ENCODE data around the gene MBOAT2. TPM values are rescaled to one million over a fixed set of nuclear protein-coding genes. Genes with fewer than 3 reads are reported as not detected.
A peak's percentile ranks its signal among the peaks of the same experiment; 100 is the strongest.

Gene MBOAT2
- total RNA-seq, 1 experiment from 2014 or later = 34.8 TPM

GRCh38 chr2:8837795-8838140, 165.7 kb downstream of the MBOAT2 start:
- Histone ChIP-seq H3K4me1 (ENCODE audit: control insufficient read depth, insufficient read depth, low read length) (peaks cover 11% of the 10 kb centered on the region), H3K36me3 (ENCODE audit: control insufficient read depth, insufficient read depth, low read length) (no peaks in the 10 kb centered on the region), H3K9me3 (ENCODE audit: control insufficient read depth, insufficient read depth, low read depth, low read length) (no peaks in the 10 kb centered on the region), H3K4me3 (ENCODE audit: low read depth in 2 of 2, low read length in 2 of 2) (peak overlapping the region; percentile 62 to 85), H3K27me3 (ENCODE audit: control insufficient read depth, insufficient read depth, low read length) (no peaks in the 10 kb centered on the region), H3K27ac (ENCODE audit: low read length) (peak overlapping the region; percentile 73)
- no TSS peak for BruUV-seq (replicated peaks)
- ChIA-PET CTCF (no interaction called here), POLR2A (no interaction called here)
- ATAC-seq (peak; percentile 73), DNase-seq (ENCODE audit: low read depth, low spot score) (no peak)
- in situ Hi-C loops (cut with HindIII; ENCODE audit: low pct_unique_long_range_greater_than_20kb, low sequenced_read_pairs) = no loop called here
- TF ChIP-seq REST (IDR thresholded peaks at IDR 0.05; ENCODE audit: insufficient read depth in 1 of 2, low read depth in 2 of 2, low read length in 1 of 2) (no peak), TCF7L2 (IDR thresholded peaks at IDR 0.05; ENCODE audit: low read depth, low read length) (no peak), SIN3A (IDR thresholded peaks at IDR 0.05; ENCODE audit: borderline replicate concordance, insufficient read depth, low read depth, low read length) (no peak), POLR2AphosphoS5 (IDR thresholded peaks at IDR 0.05; ENCODE audit: low read depth, low read length) (no peak), CTCF (IDR thresholded peaks at IDR 0.05) (no peak)
- intact Hi-C loops (cut with micrococcal nuclease; ENCODE audit: unreplicated experiment) = no loop called here

- H3K4me3 ChIP-seq (ENCODE audit: low read depth in 2 of 2, low read length in 2 of 2) = peak within 1 kb of the TSS; percentile 85 to 92
- ChIA-PET CTCF (no interaction called here), POLR2A (no interaction called here)
- intact Hi-C loops (cut with micrococcal nuclease; ENCODE audit: unreplicated experiment) (no loop called here), in situ Hi-C loops (cut with HindIII; ENCODE audit: low pct_unique_long_range_greater_than_20kb, low sequenced_read_pairs) (no loop called here)
- peak within 1 kb of the TSS; percentile 74 for H3K27ac ChIP-seq (ENCODE audit: low read length)
- TF ChIP-seq TCF7L2 (IDR thresholded peaks at IDR 0.05; ENCODE audit: low read depth, low read length) (no peak), SIN3A (IDR thresholded peaks at IDR 0.05; ENCODE audit: borderline replicate concordance, insufficient read depth, low read depth, low read length) (peak; percentile 78; the same call in 1 of the 2 replicates), POLR2AphosphoS5 (IDR thresholded peaks at IDR 0.05; ENCODE audit: low read depth, low read length) (peak; percentile 77)
- H3K9me3 ChIP-seq (ENCODE audit: control insufficient read depth, insufficient read depth, low read depth, low read length) = no peaks in the 10 kb centered on the region
- peak; percentile 32 for DNase-seq (ENCODE audit: low read depth, low spot score)
- no peaks in the 10 kb centered on the region for H3K36me3 ChIP-seq (ENCODE audit: control insufficient read depth, insufficient read depth, low read length)
- peak; percentile 97 for ATAC-seq
- H3K27me3 ChIP-seq (ENCODE audit: control insufficient read depth, insufficient read depth, low read length) = no peaks in the 10 kb centered on the region
- H3K4me1 ChIP-seq (ENCODE audit: control insufficient read depth, insufficient read depth, low read length) = peaks cover 11% of the 10 kb centered on the region
- BruUV-seq (replicated peaks) = no TSS peak
Measured at GRCh38 chr2:8836971-8837794, 166.3 kb downstream of the MBOAT2 start, which contains the start of gene KIDINS220. Gene KIDINS220 (minus strand): TSS chr2:8837613. CDS start chr2:8827093, 10,520 bp downstream.

DNA sequence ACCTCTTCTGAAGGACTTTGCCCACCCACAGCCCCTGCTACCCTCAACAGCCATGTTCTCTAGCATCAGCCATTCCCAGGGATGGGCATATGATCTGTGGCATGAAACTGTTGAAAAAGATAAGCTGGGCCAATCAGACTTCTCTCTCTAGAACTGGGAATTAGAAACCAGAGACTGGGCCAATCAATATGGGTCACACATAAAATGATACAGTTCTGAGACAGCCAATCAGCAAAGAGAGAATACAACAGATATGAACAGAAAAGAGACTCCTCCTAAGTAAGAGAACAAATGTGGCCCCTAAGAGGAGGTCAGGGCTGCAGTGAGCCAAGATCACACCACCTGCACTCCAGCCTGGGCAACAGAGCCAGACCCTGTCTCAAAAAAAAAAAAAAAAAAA, 168.2 kb downstream of the MBOAT2 start:
- in situ Hi-C loops (cut with HindIII; ENCODE audit: low pct_unique_long_range_greater_than_20kb, low sequenced_read_pairs) = no loop called here
- H3K27ac ChIP-seq (ENCODE audit: low read length) = no peak overlapping the region
- TF ChIP-seq POLR2AphosphoS5 (IDR thresholded peaks at IDR 0.05; ENCODE audit: low read depth, low read length) = no peak
- no peak for TF ChIP-seq REST (IDR thresholded peaks at IDR 0.05; ENCODE audit: insufficient read depth in 1 of 2, low read depth in 2 of 2, low read length in 1 of 2)
- no peak for TF ChIP-seq SIN3A (IDR thresholded peaks at IDR 0.05; ENCODE audit: borderline replicate concordance, insufficient read depth, low read depth, low read length)
- TF ChIP-seq CTCF (IDR thresholded peaks at IDR 0.05) = no peak
- no peak for TF ChIP-seq TCF7L2 (IDR thresholded peaks at IDR 0.05; ENCODE audit: low read depth, low read length)
- H3K9me3 ChIP-seq (ENCODE audit: control insufficient read depth, insufficient read depth, low read depth, low read length) = no peaks in the 10 kb centered on the region
- BruUV-seq (replicated peaks) = TSS peak; percentile 50
- no peaks in the 10 kb centered on the region for H3K36me3 ChIP-seq (ENCODE audit: control insufficient read depth, insufficient read depth, low read length)
- intact Hi-C loops (cut with micrococcal nuclease; ENCODE audit: unreplicated experiment) = no loop called here
- H3K27me3 ChIP-seq (ENCODE audit: control insufficient read depth, insufficient read depth, low read length) = no peaks in the 10 kb centered on the region
- DNase-seq (ENCODE audit: low read depth, low spot score) = no peak
- ChIA-PET CTCF (no interaction called here), POLR2A (no interaction called here)
- H3K4me1 ChIP-seq (ENCODE audit: control insufficient read depth, insufficient read depth, low read length) = peaks cover 11% of the 10 kb centered on the region
- no peak for ATAC-seq
- no peak overlapping the region for H3K4me3 ChIP-seq (ENCODE audit: low read depth in 2 of 2, low read length in 2 of 2)

Data from Panc1 (cell line).